ENCODE results near the gene CELA2B. TPM values are rescaled to one million over a fixed set of nuclear protein-coding genes. Genes with fewer than 3 reads are reported as not detected.
"Not testable (repeated sequence)": the region's sequence is repeated elsewhere in the genome, so short reads cannot be mapped to it uniquely, and the experiment has no call there.

Gene CELA2B
- total RNA-seq, 2 donors from 2014 or later: not detected

GRCh38 chr1:15471067-15471466, 4.8 kb upstream of the CELA2B start:
- not testable (repeated sequence) for H3K9me3 Mint-ChIP-seq; H3K4me1 Mint-ChIP-seq; H3K27me3 ChIP-seq (ENCODE audit: control insufficient read depth, insufficient read depth, low read length, poor library complexity, severe bottlenecking); H3K27ac ChIP-seq (ENCODE audit: low read depth, low read length); H3K27me3 Mint-ChIP-seq (ENCODE audit: insufficient read depth); H3K4me3 Mint-ChIP-seq; H3K36me3 Mint-ChIP-seq (ENCODE audit: low read depth); H3K36me3 ChIP-seq (ENCODE audit: control insufficient read depth, insufficient read depth, low read length); H3K4me3 ChIP-seq (ENCODE audit: low read length); H3K4me1 ChIP-seq (ENCODE audit: control insufficient read depth, insufficient read depth, low read length); DNase-seq; H3K9ac ChIP-seq (ENCODE audit: extremely low read depth, low read length, poor library complexity, severe bottlenecking); H3K9me3 ChIP-seq (ENCODE audit: control insufficient read depth, low read length); H3K27ac Mint-ChIP-seq
- 74 to 92% methylated on average over 5 of the region's 5 CpGs for WGBS, 2 experiments (ENCODE audit: insufficient coverage in 1 of 2, insufficient read length in 1 of 2)

- not testable (repeated sequence) for H3K4me1 ChIP-seq (ENCODE audit: control insufficient read depth, insufficient read depth, low read length)
- 92 to 98% methylated on average over 4 to 6 of the region's 6 CpGs for WGBS, 2 experiments (ENCODE audit: insufficient coverage in 1 of 2, insufficient read length in 1 of 2)
These were observed 4.2 kb upstream of the CELA2B start for GRCh38 chr1:15471723-15472122.

GRCh38 chr1:15472587-15472986, 3.3 kb upstream of the CELA2B start:
- no peaks in the 10 kb centered on the region for H3K4me1 Mint-ChIP-seq
- 91 to 97% methylated on average over 7 to 11 of the region's 11 CpGs for WGBS, 2 experiments (ENCODE audit: insufficient coverage in 1 of 2, insufficient read length in 1 of 2)
- H3K27ac Mint-ChIP-seq: no peak overlapping the region
- H3K36me3 Mint-ChIP-seq (ENCODE audit: low read depth): no peaks in the 10 kb centered on the region
- no peak overlapping the region for H3K4me3 Mint-ChIP-seq
- H3K36me3 ChIP-seq (ENCODE audit: control insufficient read depth, insufficient read depth, low read length): no peaks in the 10 kb centered on the region
- H3K4me3 ChIP-seq (ENCODE audit: low read length): no peak overlapping the region
- DNase-seq: no peak
- H3K9me3 Mint-ChIP-seq: no peaks in the 10 kb centered on the region
- H3K27me3 Mint-ChIP-seq (ENCODE audit: insufficient read depth): no peaks in the 10 kb centered on the region
- TF ChIP-seq CTCF (conservative IDR thresholded peaks at IDR 0.05): no peak
- no peaks in the 10 kb centered on the region for H3K27me3 ChIP-seq (ENCODE audit: control insufficient read depth, insufficient read depth, low read length, poor library complexity, severe bottlenecking)
- H3K9ac ChIP-seq (ENCODE audit: extremely low read depth, low read length, poor library complexity, severe bottlenecking): no peak overlapping the region
- no peaks in the 10 kb centered on the region for H3K4me1 ChIP-seq (ENCODE audit: control insufficient read depth, insufficient read depth, low read length)
- H3K9me3 ChIP-seq (ENCODE audit: control insufficient read depth, low read length): no peaks in the 10 kb centered on the region
- no peak overlapping the region for H3K27ac ChIP-seq (ENCODE audit: low read depth, low read length)

More at GRCh38 chr1:15471723-15472122, 4.2 kb upstream of the CELA2B start:
- not testable (repeated sequence) for H3K9ac ChIP-seq (ENCODE audit: extremely low read depth, low read length, poor library complexity, severe bottlenecking); H3K4me1 Mint-ChIP-seq; H3K36me3 ChIP-seq (ENCODE audit: control insufficient read depth, insufficient read depth, low read length); H3K36me3 Mint-ChIP-seq (ENCODE audit: low read depth); H3K27me3 Mint-ChIP-seq (ENCODE audit: insufficient read depth); H3K9me3 ChIP-seq (ENCODE audit: control insufficient read depth, low read length); H3K27ac Mint-ChIP-seq; H3K4me3 Mint-ChIP-seq; DNase-seq; H3K27ac ChIP-seq (ENCODE audit: low read depth, low read length); H3K9me3 Mint-ChIP-seq; H3K27me3 ChIP-seq (ENCODE audit: control insufficient read depth, insufficient read depth, low read length, poor library complexity, severe bottlenecking); H3K4me3 ChIP-seq (ENCODE audit: low read length)

GRCh38 chr1:15476927-15477326, 1.0 kb downstream of the CELA2B start:
- Histone ChIP-seq H3K27me3 (ENCODE audit: control insufficient read depth, insufficient read depth, low read length, poor library complexity, severe bottlenecking) (no peaks in the 10 kb centered on the region), H3K4me3 (ENCODE audit: low read length) (no peak overlapping the region), H3K9ac (ENCODE audit: extremely low read depth, low read length, poor library complexity, severe bottlenecking) (no peak overlapping the region), H3K36me3 (ENCODE audit: control insufficient read depth, insufficient read depth, low read length) (no peaks in the 10 kb centered on the region), H3K27ac (ENCODE audit: low read depth, low read length) (no peak overlapping the region), H3K9me3 (ENCODE audit: control insufficient read depth, low read length) (no peaks in the 10 kb centered on the region), H3K4me1 (ENCODE audit: control insufficient read depth, insufficient read depth, low read length) (no peaks in the 10 kb centered on the region)
- no peak overlapping the region for H3K4me3 Mint-ChIP-seq
- DNase-seq: no peak
- no peaks in the 10 kb centered on the region for H3K36me3 Mint-ChIP-seq (ENCODE audit: low read depth)
- no peaks in the 10 kb centered on the region for H3K9me3 Mint-ChIP-seq
- no peak for TF ChIP-seq CTCF (conservative IDR thresholded peaks at IDR 0.05)
- no peaks in the 10 kb centered on the region for H3K27me3 Mint-ChIP-seq (ENCODE audit: insufficient read depth)
- no peaks in the 10 kb centered on the region for H3K4me1 Mint-ChIP-seq
- H3K27ac Mint-ChIP-seq: no peak overlapping the region
- 93% methylated on average over 3 of the region's 3 CpGs; no CpG with 5 or more reads in 1 of the 2 experiments for WGBS, 2 experiments (ENCODE audit: insufficient coverage in 1 of 2, insufficient read length in 1 of 2)

All from endodermal cell (in vitro differentiated cells).